HG03060 (cell line): ENCODE data around the gene REXO5.

ENCODE experiments used
- ATAC-seq: cut with Tn5 transposase; IDR thresholded peaks from one replicate; pipeline ENCODE4 v1.9.1; 2021; ENCODE audit warnings: low read depth, moderate number of reproducible peaks; ENCODE audit not compliant: unreplicated experiment

Gene REXO5

DNA sequence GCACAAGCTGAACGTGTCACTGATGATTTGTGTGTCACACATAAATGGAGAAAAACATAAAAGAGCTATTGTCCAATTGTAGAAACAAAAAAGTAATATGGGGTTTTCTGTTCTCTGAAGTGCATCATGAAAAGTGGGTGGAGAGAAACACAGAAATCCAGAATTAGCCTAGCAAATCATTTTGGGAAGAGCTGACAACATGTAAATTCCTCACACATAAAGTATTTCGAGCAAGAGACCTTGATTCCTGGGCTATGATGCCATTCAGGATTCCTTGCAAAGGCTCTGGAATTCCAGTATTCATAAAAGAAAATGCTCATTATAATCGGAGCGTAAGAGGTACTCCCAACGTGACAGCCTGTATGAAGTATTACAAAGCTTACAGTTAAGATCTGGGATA is 92.7 kb downstream of the REXO5 start:
- no peak for ATAC-seq
